GM19328 (cell line): ENCODE data around the gene IGFL1.
"Not testable (repeated sequence)": the region's sequence is repeated elsewhere in the genome, so short reads cannot be mapped to it uniquely, and the experiment has no call there.

Experiments used
- ATAC-seq: cut with Tn5 transposase; IDR thresholded peaks from one replicate; pipeline ENCODE4 v1.9.1; 2021; ENCODE audit warnings: mild to moderate bottlenecking, moderate library complexity; ENCODE audit not compliant: unreplicated experiment

Gene IGFL1

DNA sequence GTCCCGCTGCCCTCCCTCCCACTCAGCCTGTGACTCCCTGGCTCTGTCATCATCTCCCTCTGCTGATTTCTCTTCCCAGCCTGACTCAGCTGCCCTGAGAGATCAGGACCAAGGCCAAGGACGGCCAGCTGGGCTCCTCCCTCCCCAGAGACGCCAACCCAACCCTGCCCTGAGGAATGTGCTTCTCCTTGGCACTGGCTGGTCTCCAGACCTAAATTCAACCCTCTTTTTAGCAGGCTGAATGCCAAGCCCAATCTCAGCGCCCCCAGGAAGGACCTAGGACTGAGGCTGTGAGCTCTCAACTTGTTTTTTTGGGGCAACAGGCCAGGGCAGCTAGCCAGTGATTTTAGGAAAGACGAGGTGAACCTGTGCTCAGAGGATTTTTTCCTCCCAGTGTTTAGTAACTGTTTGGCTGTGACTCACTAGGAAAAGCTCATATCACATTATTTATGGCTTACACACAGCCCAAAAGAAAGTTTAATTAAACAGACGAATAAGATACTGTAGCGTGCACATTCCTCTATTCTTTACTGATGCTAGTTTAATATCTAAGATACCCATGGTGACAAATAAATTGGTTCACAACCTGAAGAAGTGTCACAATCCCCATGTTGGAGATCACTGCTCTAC, 7.4 kb upstream of the IGFL1 start:
- ATAC-seq = no peak

GRCh38 chr19:46223787-46224186, 5.8 kb upstream of the IGFL1 start:
- not testable (repeated sequence) for ATAC-seq

- no peak for ATAC-seq
Observed at GRCh38 chr19:46224773-46225172, 4.8 kb upstream of the IGFL1 start.

DNA sequence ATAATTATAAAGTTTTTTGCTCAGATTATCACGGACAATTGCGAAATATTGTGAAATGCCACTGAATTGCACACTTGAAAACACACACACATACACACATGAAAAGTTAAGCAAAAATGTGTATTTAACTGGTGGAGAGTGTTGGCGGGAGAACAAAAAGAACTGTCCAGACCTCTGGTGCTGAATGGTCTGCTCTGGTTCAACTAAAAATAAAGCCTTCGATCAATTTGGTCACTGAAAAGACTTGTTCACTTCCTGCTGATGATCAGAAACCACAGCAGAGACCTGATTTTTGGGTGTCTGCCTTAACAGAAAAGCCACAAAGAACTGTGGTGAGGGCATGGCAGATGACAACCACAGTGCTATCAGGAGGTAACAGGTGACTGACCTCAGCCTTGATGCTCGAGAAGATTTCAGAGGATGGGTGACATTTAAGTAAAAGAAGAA, 4.0 kb upstream of the IGFL1 start:
- ATAC-seq = no peak

GRCh38 chr19:46226438-46226973, 3.0 kb upstream of the IGFL1 start:
- ATAC-seq = no peak

GRCh38 chr19:46232029-46232428, 2.5 kb downstream of the IGFL1 start:
- ATAC-seq = no peak

DNA sequence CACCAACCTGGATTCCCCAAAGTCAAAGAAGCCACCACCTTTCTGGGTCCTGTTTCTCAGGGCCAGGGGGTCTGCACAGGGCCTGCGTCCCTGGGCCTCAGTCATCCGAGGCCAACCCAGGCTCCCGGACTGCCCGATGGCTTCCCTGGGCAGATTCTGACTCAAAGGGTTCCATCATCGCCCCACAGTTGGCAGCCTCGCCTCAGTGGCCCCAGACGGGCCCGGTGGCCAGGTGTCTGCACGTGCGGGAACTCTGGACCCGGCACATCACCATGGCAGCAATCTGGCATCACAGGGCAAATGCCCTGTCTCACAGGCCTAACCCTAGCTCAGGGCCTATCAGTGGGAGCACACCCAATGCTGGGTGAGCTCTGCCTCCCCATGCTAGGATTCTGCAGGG, 2.9 kb downstream of the IGFL1 start:
- no peak for ATAC-seq

GRCh38 chr19:46232938-46233621, 3.5 kb downstream of the IGFL1 start:
- ATAC-seq = no peak

- ATAC-seq = not testable (repeated sequence)
Observed at GRCh38 chr19:46233871-46234270, 4.3 kb downstream of the IGFL1 start.

GRCh38 chr19:46238141-46238540, 8.6 kb downstream of the IGFL1 start:
- not testable (repeated sequence) for ATAC-seq

DNA sequence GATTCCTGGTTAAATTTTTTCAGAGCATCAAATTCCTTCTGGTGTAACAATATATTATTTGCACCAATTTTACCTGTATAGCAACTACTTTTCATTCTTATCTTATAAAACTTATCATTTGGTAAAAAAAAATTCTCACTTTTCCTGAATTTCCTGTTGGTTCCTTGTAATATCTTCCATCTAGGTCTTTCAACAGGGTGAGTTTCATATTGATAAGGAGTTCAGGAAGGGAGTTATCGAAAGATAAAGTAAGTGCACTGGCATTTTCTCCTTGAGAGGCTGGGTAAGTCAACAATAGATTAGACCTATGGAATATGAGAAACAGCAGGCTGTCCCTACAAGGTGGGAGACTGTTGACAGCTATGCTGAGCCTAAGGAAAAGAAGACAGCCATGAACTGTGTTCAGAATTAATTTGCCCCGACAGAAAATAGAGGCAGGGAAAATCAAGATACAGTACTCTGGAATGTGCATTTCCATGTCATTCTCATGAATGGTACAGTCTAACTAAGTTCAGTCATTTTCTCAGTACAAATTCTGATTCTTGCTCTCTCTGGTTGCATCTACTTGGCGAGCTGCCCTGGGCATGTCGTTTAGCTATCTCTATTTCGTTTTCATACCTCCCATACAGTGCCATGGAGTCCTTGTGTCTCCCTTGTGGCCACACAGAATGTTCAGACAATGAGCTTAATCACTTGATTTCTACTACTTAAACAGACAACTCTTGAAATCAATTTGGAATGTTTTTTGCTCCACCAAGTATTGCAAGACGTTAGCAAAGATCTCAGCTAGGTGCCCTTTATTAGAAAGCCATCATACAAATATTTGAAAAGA, 9.9 kb downstream of the IGFL1 start:
- no peak for ATAC-seq

DNA sequence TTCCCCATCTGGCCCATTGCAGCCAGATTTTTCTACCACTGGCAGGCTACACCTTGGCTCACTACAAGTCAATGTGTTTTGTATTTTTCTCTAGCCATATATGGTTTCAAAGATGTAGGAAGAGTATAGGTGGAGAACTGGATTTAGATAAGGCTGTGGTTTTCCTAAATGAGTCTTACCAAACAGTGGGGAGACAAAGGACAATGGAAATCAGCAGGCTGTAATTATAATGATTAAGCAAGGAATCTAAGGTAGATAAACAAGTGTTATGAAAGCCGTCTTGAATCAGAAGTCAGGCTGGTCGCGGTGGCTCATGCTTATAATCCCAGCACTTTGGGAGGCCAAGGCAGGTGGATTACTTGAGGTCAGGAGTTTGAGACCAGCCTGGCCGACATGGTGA, 11.2 kb downstream of the IGFL1 start:
- no peak for ATAC-seq

GRCh38 chr19:46241626-46242025, 12.1 kb downstream of the IGFL1 start:
- no peak for ATAC-seq

GRCh38 chr19:46243081-46243654, 13.6 kb downstream of the IGFL1 start:
- not testable (repeated sequence) for ATAC-seq

DNA sequence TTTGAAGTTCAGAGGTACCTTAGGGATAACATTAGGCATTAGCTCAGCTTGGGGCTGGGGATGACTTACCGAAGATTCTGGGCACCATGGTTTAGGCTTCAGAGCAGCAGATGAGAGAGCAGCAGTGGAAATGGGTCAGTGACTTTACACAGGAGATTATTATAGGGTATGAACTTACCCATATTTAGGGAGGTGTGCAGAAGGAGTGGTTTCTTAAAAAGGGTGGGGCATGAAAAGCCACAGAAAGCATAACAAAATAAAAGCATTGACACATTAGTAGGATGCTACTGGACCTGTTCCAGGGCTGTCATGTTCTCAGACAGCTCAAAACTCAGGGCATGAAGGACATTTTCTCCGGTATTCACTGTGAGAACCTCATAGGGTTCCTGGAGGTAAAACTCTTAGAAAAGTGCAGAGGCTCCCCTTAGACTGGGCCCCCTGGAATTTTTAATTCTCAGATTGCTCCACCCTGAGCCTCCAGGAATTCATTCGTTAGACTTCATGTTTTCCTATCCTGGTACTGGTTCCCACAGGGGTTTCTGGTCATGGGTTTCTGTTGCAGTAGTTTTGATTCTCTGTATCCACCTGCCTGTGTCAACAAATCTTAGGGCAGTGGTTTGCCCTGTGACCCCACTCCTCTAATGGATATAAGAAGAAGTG, 20.7 kb downstream of the IGFL1 start:
- ATAC-seq = no peak

DNA sequence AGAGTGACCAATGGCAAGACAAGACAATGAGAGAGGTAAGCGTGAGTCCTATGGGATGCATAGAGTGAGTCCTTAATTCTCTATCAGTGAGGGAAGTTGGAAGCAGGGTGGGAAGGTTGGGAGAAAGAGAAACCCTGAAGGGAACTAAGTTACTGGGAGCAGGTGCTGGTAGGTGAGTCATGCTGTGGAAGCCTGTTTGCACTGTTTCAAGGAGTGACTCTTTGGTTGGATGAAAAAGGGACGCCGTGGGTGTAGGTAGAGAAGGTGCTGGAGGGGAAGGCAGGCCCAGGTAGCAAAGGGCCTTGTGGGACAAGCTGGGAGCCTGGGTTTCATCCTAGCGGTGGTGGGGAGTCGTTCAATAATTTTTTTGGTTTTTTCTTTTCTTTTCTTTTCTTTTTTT, 21.9 kb downstream of the IGFL1 start:
- ATAC-seq = no peak

GRCh38 chr19:46254776-46255175, 25.2 kb downstream of the IGFL1 start:
- no peak for ATAC-seq

GRCh38 chr19:46256855-46257254, 27.3 kb downstream of the IGFL1 start:
- no peak for ATAC-seq

- not testable (repeated sequence) for ATAC-seq
Observed at GRCh38 chr19:46261501-46261900, 32.0 kb downstream of the IGFL1 start.

- ATAC-seq = not testable (repeated sequence)
Observed at GRCh38 chr19:46262684-46263296, 33.2 kb downstream of the IGFL1 start.
